ENCODE results near the gene RC3H2.

RC3H2 gene

DNA sequence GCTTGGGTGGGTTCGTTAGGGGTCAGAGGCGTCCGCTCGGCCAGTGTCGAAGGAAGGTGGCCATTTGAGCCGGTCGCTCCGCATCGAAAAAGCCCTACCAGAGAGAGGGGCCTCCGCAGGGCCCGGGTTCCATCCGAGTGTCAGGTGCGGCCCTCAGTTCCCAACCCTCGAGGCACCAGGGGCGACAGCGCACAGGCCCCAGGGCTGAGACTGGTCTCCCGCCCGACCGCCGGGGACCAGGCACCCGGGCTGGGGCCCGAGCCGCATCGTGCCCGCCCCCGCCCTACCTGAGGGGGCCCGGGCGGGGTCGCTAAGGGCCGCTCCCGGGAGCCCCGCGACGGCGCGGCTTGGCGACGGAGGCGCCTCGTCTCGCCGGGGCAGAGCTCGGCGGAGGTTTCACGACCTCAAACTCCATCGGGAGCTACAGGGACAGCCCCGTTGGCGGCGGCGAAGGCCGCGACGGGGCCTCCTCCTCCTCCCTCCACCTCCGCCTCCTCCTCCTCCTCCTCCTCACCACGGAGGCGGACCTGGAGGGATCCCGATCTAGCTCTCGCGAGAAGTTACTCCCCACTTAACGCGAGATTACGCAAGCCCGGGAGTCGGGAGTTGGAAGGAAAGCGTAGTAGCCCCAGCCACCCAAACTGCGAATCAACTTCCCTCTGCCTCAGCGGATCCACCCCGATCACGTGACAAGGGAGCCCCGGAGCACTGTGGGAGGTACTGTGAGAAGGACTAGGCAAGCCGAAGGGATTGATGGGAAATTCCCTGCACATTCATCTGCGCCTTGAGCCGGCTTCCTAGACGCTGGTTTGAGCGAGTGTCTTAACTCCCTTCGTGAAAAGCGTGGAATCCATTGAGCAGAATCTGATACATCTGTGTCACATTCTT, at the start of gene RC3H2:
Gene RC3H2, minus strand, starts transcription at position 537 of the 888 bp plus-strand sequence. CDS start 7,850 bp downstream, outside the sequence.
- DNase-seq (ENCODE audit: low read depth in 1 of 2, low spot score in 1 of 2): peak; percentile 86 to 92

DNA sequence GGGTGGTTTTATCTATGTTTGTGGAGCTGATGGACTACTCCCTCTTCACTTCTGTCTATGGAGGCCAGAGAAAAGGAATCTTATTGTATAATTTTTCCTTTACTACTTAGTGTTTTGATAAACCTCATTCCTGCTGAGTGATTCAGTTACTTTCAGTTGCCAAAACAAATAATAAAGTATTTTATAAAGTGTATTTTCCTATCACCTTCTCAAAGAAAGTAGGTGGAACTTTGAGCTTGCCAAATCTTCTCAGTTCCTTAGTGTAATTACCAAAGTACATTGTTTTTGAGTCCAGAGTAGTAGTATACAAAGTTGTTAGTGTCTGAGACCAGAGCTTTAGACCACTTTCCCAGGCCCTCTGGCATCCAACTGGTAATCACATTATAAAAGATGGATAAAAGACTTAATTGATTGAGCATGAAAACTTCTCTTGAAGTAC, 49.1 kb upstream of the RC3H2 start:
- no peak for DNase-seq (ENCODE audit: low read depth in 1 of 2, low spot score in 1 of 2)

DNA sequence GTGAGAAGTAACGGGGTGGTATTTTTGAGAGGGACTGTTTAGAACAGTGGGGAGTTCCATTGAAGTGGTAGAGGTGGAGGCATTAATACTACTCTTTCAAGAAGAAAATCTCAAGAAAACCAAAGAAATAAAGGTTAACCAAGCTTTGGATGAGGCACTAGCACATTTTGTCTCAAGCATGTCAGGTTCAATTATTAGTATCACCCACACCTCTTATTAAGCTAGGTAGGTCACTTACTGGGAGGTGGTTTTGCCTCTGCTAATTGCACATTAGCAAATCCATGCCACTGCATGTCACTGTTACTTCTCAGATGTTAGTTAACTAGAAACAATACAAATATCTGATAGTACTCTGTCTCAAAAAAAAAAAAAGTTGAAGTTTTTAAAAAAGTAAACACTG, 45.9 kb upstream of the RC3H2 start:
- DNase-seq (ENCODE audit: low read depth in 1 of 2, low spot score in 1 of 2): no peak

- no peak for DNase-seq (ENCODE audit: low read depth in 1 of 2, low spot score in 1 of 2)
Measured at GRCh38 chr9:122950263-122950662, 45.1 kb upstream of the RC3H2 start.

DNA sequence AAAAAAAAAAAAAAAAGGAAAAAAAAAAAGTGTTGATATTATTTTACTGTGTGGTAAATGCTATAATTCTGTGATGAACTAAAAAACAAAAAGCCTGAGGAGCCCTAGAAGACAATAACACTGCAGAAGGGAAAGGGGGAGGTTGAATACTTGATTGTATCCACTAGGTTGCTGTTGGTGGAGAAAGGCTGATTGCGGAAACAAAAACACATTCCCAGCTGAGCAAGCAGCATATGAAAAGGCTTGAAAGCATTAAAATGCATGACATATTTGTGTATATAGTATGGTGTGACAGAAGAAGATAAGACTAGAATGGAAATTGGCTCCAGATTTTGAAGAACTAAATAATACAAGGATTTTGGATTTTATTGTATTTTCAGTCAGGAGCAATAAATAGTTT, 44.5 kb upstream of the RC3H2 start:
- no peak for DNase-seq (ENCODE audit: low read depth in 1 of 2, low spot score in 1 of 2)

GRCh38 chr9:122948313-122948712, 43.2 kb upstream of the RC3H2 start:
- DNase-seq (ENCODE audit: low read depth in 1 of 2, low spot score in 1 of 2): no peak

- DNase-seq (ENCODE audit: low read depth in 1 of 2, low spot score in 1 of 2): no peak
Measured at GRCh38 chr9:122946461-122947005, 41.4 kb upstream of the RC3H2 start.

DNA sequence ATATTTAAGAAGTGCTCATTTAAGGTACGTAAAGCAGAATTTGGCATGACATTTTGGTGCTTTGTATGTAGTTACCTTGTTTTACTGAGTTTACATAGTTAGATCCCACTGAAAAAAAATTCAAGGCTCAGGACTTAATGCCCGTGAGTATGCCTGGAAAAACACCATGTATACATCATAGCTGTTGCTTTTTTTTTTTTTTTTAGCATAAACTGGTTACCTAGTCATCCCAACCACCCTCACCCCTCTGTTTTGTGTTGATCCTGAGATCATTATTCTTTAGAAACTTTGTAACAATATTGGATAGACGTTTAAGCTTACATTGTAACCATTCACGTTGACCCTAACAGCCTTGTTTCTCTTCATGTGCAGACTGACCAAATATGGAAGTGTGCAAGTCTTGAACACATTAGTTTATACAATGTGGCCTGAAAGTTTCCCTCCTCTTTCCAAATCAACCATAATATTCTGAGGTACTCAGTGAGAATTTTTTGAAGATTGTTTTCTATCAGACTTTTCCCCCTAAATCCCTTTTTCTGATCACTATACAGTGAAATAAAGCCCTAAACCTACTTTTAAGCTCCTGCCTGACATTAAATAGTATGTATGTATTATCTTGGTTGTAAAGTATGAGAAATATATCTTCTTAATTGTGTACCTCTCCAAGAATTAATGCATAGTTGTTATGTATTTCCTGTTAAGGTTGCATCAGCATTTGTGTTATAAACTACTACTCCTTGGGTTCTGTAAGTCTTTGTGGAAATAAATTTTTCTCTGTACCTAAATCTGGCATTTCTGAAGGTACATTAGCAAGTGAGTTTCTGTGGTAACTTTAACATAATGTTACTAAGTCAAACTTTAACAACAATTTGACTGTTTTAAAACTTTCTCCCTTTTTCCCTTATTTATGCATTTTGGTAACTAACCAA, 40.1 kb upstream of the RC3H2 start:
- DNase-seq (ENCODE audit: low read depth in 1 of 2, low spot score in 1 of 2): no peak

GRCh38 chr9:122941582-122942234, 36.5 kb upstream of the RC3H2 start:
- DNase-seq (ENCODE audit: low read depth in 1 of 2, low spot score in 1 of 2): no peak

- DNase-seq (ENCODE audit: low read depth in 1 of 2, low spot score in 1 of 2): peak; percentile 97
Measured at GRCh38 chr9:122940749-122941581, 35.8 kb upstream of the RC3H2 start, which contains the start of gene RABGAP1. Gene RABGAP1, plus strand, starts transcription at chr9:122941020. Its CDS starts 16,040 bp downstream, at chr9:122957060.

GRCh38 chr9:122940454-122940748, 35.2 kb upstream of the RC3H2 start:
- peak in 1 of 2 donors; percentile 5 for DNase-seq (ENCODE audit: low read depth in 1 of 2, low spot score in 1 of 2)

GRCh38 chr9:122939601-122940000, 34.4 kb upstream of the RC3H2 start:
- DNase-seq (ENCODE audit: low read depth in 1 of 2, low spot score in 1 of 2): no peak

DNA sequence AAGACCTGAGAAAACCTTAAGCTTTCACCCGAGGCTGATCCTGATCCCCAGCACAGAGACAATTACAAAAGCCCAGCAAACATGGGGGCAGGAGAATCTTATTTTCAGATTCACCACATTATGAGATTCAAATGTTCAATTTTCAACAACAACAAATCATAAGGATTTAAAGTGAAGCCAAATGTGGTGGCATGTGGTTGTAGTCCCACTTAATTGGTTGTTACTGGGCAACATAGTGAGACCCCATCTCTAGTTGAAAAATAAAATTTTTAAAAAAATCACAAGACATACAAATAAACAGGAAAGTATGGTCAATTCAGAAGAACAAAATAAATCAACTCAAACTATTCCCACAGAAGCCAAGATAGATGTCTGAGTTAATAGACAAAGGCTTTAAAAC, 31.7 kb upstream of the RC3H2 start:
- no peak for DNase-seq (ENCODE audit: low read depth in 1 of 2, low spot score in 1 of 2)

GRCh38 chr9:122936464-122936863, 31.3 kb upstream of the RC3H2 start:
- no peak for DNase-seq (ENCODE audit: low read depth in 1 of 2, low spot score in 1 of 2)

DNA sequence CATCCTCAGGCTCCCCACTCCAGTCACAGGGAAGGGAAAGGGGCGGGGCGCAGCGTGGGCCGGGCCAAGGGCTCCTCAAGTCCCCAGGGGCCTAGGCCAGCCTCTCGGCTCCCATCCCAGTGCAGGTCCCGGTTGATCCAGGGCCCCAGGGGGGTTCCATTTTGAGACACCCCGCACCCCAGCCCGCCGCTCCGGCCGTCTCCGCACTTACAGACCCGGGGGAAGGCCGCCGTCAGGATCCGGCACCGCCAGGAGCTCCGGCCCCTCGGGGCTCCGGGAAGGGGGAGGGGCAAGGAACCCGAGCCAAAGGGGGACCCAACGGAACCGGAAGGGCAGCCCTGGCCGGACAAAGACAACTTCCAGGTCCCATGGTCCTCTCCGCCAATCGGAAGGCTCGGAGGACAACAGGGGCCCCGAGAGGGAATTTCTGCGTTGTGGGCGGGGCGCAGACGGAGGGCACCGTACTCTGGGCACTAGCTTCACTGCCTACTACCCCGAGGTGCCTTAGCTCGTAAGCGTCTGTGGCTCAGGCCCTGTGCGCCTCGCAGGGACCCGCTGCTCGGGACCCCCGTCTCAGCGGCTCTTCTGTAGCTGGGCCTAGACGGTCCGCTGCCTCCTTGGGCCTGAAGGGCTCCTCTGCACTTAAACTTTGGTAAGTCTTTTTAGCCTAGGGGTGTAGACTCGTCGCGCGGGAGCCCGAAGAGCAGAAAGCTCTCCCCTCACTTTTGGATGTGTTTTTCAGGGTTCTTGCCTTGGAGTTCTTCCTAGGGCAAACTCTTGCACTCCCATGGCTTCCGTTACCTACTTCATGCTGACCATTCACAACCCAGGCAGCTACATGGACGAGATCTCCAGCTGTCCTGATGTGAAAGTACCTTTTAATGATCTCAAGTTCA, 26.3 kb upstream of the RC3H2 start, which contains the start of gene ZBTB26:
Gene ZBTB26, minus strand, starts transcription at position 287 of the 896 bp plus-strand sequence. CDS start 11,578 bp downstream, outside the sequence.
- peak; percentile 73 to 80 for DNase-seq (ENCODE audit: low read depth in 1 of 2, low spot score in 1 of 2)

GRCh38 chr9:122930541-122931225, 25.5 kb upstream of the RC3H2 start:
- DNase-seq (ENCODE audit: low read depth in 1 of 2, low spot score in 1 of 2): no peak

GRCh38 chr9:122929796-122930354, 24.7 kb upstream of the RC3H2 start:
- no peak for DNase-seq (ENCODE audit: low read depth in 1 of 2, low spot score in 1 of 2)

- DNase-seq (ENCODE audit: low read depth in 1 of 2, low spot score in 1 of 2): no peak
Measured at GRCh38 chr9:122923947-122924346, 18.8 kb upstream of the RC3H2 start.

All from stimulated activated CD4-positive, alpha-beta T cell treated with anti-CD3 and anti-CD28 coated beads, Interleukin-15, amount 100 ng/mL, for 1 hour (primary cell).